Measurements from ENCODE around the gene TMOD2. TPM values are rescaled to one million over a fixed set of nuclear protein-coding genes. Genes with fewer than 3 reads are reported as not detected.

TMOD2 gene
- polyA plus RNA-seq, 1 donor (not counting 4 experiments of a cell fraction or from before 2014, with no cell fraction given): 5.2 TPM

- no peak overlapping the region for H3K4me3 ChIP-seq (ENCODE audit: control insufficient read depth in 2 of 3, extremely low read depth in 1 of 3, insufficient read depth in 2 of 3, low read depth in 1 of 3, low read length in 3 of 3)
- no peaks in the 10 kb centered on the region for H3K36me3 ChIP-seq (ENCODE audit: control insufficient read depth in 2 of 2, extremely low read depth in 1 of 2, insufficient read depth in 2 of 2, low read length in 2 of 2)
- TF ChIP-seq CTCF (optimal IDR thresholded peaks at IDR 0.05 in 1 of 3, IDR thresholded peaks at IDR 0.05 in 1 of 3, conservative IDR thresholded peaks at IDR 0.05 in 1 of 3; ENCODE audit: extremely low read depth in 1 of 3, insufficient read depth in 2 of 3, low read length in 3 of 3): no peak
- no peak for TF ChIP-seq EZH2 (IDR thresholded peaks at IDR 0.05; ENCODE audit: low read length)
- no peak overlapping the region for H3K4me2 ChIP-seq (ENCODE audit: control insufficient read depth, extremely low read depth, insufficient read depth, low read depth, low read length)
- dilution Hi-C loops (cut with MboI; ENCODE audit: extremely low pct_ligation_motif_present, low sequenced_read_pairs): no loop called here
- no peaks in the 10 kb centered on the region for H3K79me2 ChIP-seq (ENCODE audit: control insufficient read depth, insufficient read depth, low read length)
- FAIRE-seq (no peak), DNase-seq (ENCODE audit: low read depth, low spot score) (no peak)
- H3K9me1 ChIP-seq (ENCODE audit: control insufficient read depth, extremely low read depth, insufficient read depth, low read length): no peaks in the 10 kb centered on the region
- no peaks in the 10 kb centered on the region for H3K9me3 ChIP-seq (ENCODE audit: control insufficient read depth, low read depth, low read length)
- H2AFZ ChIP-seq (ENCODE audit: control insufficient read depth, low read length): no peak overlapping the region
- H4K20me1 ChIP-seq (ENCODE audit: control insufficient read depth, extremely low read depth, insufficient read depth, low read length): no peaks in the 10 kb centered on the region
- H3K4me1 ChIP-seq (ENCODE audit: control insufficient read depth, extremely low read depth, insufficient read depth, low read length): peaks cover 15% of the 10 kb centered on the region
- no peak overlapping the region for H3K27ac ChIP-seq (ENCODE audit: control insufficient read depth, insufficient read depth, low read length)
- H3K9ac ChIP-seq (ENCODE audit: control insufficient read depth, extremely low read depth, insufficient read depth, low read length): no peak overlapping the region
- no peaks in the 10 kb centered on the region for H3K27me3 ChIP-seq (ENCODE audit: control insufficient read depth, extremely low read depth, insufficient read depth, low read length)
These were observed 30.1 kb downstream of the TMOD2 start for GRCh38 chr15:51781506-51781905.

- H4K20me1 ChIP-seq (ENCODE audit: control insufficient read depth, extremely low read depth, insufficient read depth, low read length): no peaks in the 10 kb centered on the region
- H3K9me3 ChIP-seq (ENCODE audit: control insufficient read depth, low read depth, low read length): no peaks in the 10 kb centered on the region
- no peak overlapping the region for H3K4me3 ChIP-seq (ENCODE audit: control insufficient read depth in 2 of 3, extremely low read depth in 1 of 3, insufficient read depth in 2 of 3, low read depth in 1 of 3, low read length in 3 of 3)
- no peaks in the 10 kb centered on the region for H3K36me3 ChIP-seq (ENCODE audit: control insufficient read depth in 2 of 2, extremely low read depth in 1 of 2, insufficient read depth in 2 of 2, low read length in 2 of 2)
- H3K9ac ChIP-seq (ENCODE audit: control insufficient read depth, extremely low read depth, insufficient read depth, low read length): no peak overlapping the region
- no peaks in the 10 kb centered on the region for H3K79me2 ChIP-seq (ENCODE audit: control insufficient read depth, insufficient read depth, low read length)
- peaks cover 11% of the 10 kb centered on the region for H3K4me1 ChIP-seq (ENCODE audit: control insufficient read depth, extremely low read depth, insufficient read depth, low read length)
- H2AFZ ChIP-seq (ENCODE audit: control insufficient read depth, low read length): no peak overlapping the region
- FAIRE-seq (peak; percentile 80), DNase-seq (ENCODE audit: low read depth, low spot score) (no peak)
- no peak overlapping the region for H3K27ac ChIP-seq (ENCODE audit: control insufficient read depth, insufficient read depth, low read length)
- no peaks in the 10 kb centered on the region for H3K9me1 ChIP-seq (ENCODE audit: control insufficient read depth, extremely low read depth, insufficient read depth, low read length)
- H3K27me3 ChIP-seq (ENCODE audit: control insufficient read depth, extremely low read depth, insufficient read depth, low read length): no peaks in the 10 kb centered on the region
- no peak overlapping the region for H3K4me2 ChIP-seq (ENCODE audit: control insufficient read depth, extremely low read depth, insufficient read depth, low read depth, low read length)
- dilution Hi-C loops (cut with MboI; ENCODE audit: extremely low pct_ligation_motif_present, low sequenced_read_pairs): no loop called here
- peak in 2 of 3 experiments; percentile 46 to 64 for TF ChIP-seq CTCF (optimal IDR thresholded peaks at IDR 0.05 in 1 of 3, IDR thresholded peaks at IDR 0.05 in 1 of 3, conservative IDR thresholded peaks at IDR 0.05 in 1 of 3; ENCODE audit: extremely low read depth in 1 of 3, insufficient read depth in 2 of 3, low read length in 3 of 3)
- TF ChIP-seq EZH2 (IDR thresholded peaks at IDR 0.05; ENCODE audit: low read length): no peak
These were observed 31.0 kb downstream of the TMOD2 start for GRCh38 chr15:51782357-51782896.
